ENCODE results near the gene RPS19.

- no peak for TF ChIP-seq ESRRA (CRISPR knock-in tag; IDR thresholded peaks at IDR 0.05; ENCODE audit: borderline replicate concordance)
- TF ChIP-seq CTCF (IDR thresholded peaks at IDR 0.05) = no peak
Measured at GRCh38 chr19:41901707-41902360, 41.8 kb downstream of the RPS19 start.
